ENCODE data around the gene PJA2.

PJA2 gene

DNA sequence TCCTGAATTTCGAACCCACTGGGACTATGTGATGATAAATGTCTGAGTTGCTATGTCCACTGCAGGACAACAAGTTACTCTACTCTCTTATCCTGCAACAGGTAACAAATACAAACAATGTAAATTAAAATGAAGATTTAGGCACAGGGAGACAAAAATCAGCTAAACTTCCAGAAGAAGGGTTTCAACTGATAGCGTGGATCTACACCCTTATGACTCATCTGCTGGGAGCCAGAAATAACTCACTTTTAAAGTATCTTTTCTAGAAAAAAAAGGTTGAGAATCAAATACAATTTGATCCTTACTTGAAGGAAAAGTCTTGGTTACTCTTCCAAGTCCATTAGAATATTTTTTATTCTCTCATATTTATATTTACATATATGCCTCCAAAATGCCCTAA lies 21.4 kb downstream of the PJA2 start:
- peaks cover 32% of the 10 kb centered on the region for H3K36me3 ChIP-seq
- peaks cover 85% of the 10 kb centered on the region for H4K20me1 ChIP-seq
- no peaks in the 10 kb centered on the region for H3K27me3 ChIP-seq
- no peak overlapping the region for H3K4me2 ChIP-seq
- no peak overlapping the region for H3K27ac ChIP-seq
- H3K9me3 ChIP-seq = peaks cover 28% of the 10 kb centered on the region
- no peak for TF ChIP-seq Cebpa-rat (IDR thresholded peaks at IDR 0.05)
- peaks cover 7% of the 10 kb centered on the region; the same call in 1 of the 2 replicates for H3K4me1 ChIP-seq
- no peak overlapping the region for H3K4me3 ChIP-seq
- H3K9ac ChIP-seq = no peak overlapping the region

DNA sequence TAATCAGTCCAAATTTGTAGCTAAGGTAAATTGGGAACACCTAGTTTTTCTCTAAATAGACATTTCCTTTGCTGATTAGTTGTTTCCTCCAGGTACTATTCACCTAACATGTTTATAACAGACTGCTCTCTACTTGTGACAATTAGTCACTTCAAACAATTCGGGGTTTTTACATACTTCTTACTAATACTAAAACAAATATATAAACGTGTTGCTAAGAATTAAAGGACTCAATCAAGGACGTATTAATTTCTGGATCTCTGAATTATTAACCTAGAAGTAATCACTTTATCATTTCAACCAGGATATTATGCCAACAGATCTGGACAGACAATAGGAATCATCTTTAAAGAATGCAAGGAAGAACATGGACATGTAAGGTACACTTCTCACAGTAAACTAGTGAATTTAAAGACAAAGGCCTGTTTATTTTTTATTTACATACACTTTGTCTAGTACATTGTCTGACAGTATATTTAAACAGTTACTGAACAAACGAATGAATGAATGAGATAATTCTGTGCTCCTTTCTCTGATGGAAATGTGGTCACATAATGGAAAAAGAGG lies 22.3 kb downstream of the PJA2 start:
- no peak overlapping the region for H3K27ac ChIP-seq
- H4K20me1 ChIP-seq = peaks cover 84% of the 10 kb centered on the region
- no peak overlapping the region for H3K4me3 ChIP-seq

DNA sequence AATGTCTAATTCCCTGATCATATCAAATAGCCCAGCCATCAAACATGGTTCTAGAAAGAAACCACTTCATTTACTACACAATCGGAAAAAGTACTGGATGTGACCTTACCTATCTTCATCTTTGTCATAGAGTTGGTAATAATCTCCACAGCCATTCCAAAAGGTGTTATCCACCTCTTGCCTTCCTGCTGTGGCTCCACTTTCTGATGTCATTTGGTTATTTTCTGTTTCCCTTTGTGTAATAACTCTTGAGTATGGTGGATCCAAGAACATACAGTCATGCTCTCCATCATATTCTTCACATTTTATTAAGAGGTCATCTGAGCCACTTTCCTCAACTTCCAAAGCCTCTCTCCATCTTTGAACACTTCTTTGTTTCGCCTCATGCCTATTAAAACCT lies 31.7 kb downstream of the PJA2 start:
- no peak overlapping the region for H3K4me3 ChIP-seq
- no peaks in the 10 kb centered on the region for H3K4me1 ChIP-seq
- H3K9ac ChIP-seq = no peak overlapping the region
- peaks cover 11% of the 10 kb centered on the region for H3K9me3 ChIP-seq
- H3K27ac ChIP-seq = no peak overlapping the region
- H4K20me1 ChIP-seq = peaks cover 25% of the 10 kb centered on the region
- H3K27me3 ChIP-seq = no peaks in the 10 kb centered on the region
- no peak for TF ChIP-seq Cebpa-rat (IDR thresholded peaks at IDR 0.05)
- peaks cover 60% of the 10 kb centered on the region for H3K36me3 ChIP-seq
- no peak overlapping the region for H3K4me2 ChIP-seq

More for the DNA sequence above, 22.3 kb downstream of the PJA2 start:
- no peaks in the 10 kb centered on the region for H3K27me3 ChIP-seq
- peaks cover 7% of the 10 kb centered on the region; the same call in 1 of the 2 replicates for H3K4me1 ChIP-seq
- H3K9me3 ChIP-seq = peaks cover 21% of the 10 kb centered on the region
- H3K9ac ChIP-seq = no peak overlapping the region
- H3K36me3 ChIP-seq = peaks cover 34% of the 10 kb centered on the region
- H3K4me2 ChIP-seq = no peak overlapping the region
- TF ChIP-seq Cebpa-rat (IDR thresholded peaks at IDR 0.05) = no peak

DNA sequence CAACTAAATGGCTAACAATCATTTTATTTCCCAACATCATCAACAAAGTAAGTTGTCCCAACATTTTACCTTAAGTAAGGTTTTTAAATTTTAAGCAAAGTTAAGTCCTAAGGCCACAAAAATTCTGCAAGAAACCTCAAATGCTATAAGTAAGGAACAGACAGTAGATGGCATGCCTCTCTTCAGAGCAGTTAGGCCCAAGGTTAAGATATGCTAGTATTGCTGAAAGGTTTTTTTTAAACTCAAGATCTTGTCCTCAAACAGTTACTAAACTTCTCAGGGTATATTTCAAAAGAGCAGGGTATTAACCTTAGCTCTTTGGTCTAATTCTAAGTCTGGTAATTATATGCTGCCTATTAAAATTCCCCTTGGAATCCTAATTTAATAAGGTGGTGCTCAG lies 35.1 kb downstream of the PJA2 start:
- Histone ChIP-seq H3K27me3 (no peaks in the 10 kb centered on the region), H3K9me3 (peaks cover 4% of the 10 kb centered on the region; the same call in 1 of the 2 replicates), H3K36me3 (peaks cover 45% of the 10 kb centered on the region), H4K20me1 (peaks cover 15% of the 10 kb centered on the region; the same call in 1 of the 2 replicates), H3K9ac (no peak overlapping the region), H3K4me3 (no peak overlapping the region), H3K27ac (no peak overlapping the region), H3K4me2 (no peak overlapping the region), H3K4me1 (no peaks in the 10 kb centered on the region)
- no peak for TF ChIP-seq Cebpa-rat (IDR thresholded peaks at IDR 0.05)

DNA sequence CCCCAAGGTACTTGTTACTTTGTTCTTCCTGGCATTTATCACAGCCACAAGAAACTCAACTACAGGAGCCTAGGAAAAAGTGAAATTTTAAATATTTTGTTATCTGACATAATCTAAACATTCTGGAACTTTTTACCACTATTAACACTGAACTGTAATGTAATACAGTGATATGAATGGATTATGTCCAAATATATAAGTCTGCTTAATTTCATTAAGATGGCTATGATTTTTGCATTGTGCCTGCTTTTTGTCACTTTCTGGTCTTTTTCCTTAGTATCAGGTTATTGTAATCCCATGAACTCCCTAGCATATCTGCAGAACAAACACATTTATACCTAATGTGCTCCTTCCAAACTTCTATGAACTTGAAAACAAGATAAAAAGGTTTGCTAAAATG lies 35.8 kb downstream of the PJA2 start:
- no peaks in the 10 kb centered on the region for H3K27me3 ChIP-seq
- H4K20me1 ChIP-seq = peaks cover 15% of the 10 kb centered on the region; the same call in 1 of the 2 replicates
- H3K27ac ChIP-seq = no peak overlapping the region
- H3K4me2 ChIP-seq = no peak overlapping the region
- H3K9ac ChIP-seq = no peak overlapping the region
- H3K4me1 ChIP-seq = no peaks in the 10 kb centered on the region
- TF ChIP-seq Cebpa-rat (IDR thresholded peaks at IDR 0.05) = no peak
- peaks cover 45% of the 10 kb centered on the region for H3K36me3 ChIP-seq
- H3K4me3 ChIP-seq = no peak overlapping the region
- H3K9me3 ChIP-seq = peaks cover 8% of the 10 kb centered on the region

DNA sequence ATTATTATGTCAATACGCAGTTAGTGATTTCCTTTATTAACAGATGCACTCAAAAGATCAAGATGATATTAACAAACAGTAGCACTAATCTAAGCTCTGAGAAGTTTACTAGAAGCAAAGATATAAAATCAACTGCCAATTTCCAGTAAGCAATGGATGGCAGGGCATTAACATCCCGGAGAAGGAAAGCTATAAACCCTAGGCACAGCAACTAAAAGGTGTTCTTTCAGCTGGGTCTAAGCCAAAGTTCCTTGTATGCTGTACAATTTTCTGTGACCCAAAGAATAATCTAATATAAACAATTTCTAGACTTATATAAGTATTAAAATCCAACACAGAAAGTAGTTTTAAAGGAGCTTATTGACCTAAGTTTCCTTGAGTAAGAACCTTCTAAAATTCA lies 39.4 kb downstream of the PJA2 start:
- no peaks in the 10 kb centered on the region for H3K4me1 ChIP-seq
- H3K9ac ChIP-seq = no peak overlapping the region
- no peak overlapping the region for H3K4me3 ChIP-seq
- H3K36me3 ChIP-seq = peaks cover 50% of the 10 kb centered on the region
- H3K4me2 ChIP-seq = no peak overlapping the region
- peaks cover 15% of the 10 kb centered on the region; the same call in 1 of the 2 replicates for H4K20me1 ChIP-seq
- no peaks in the 10 kb centered on the region for H3K27me3 ChIP-seq
- H3K27ac ChIP-seq = no peak overlapping the region
- no peak for TF ChIP-seq Cebpa-rat (IDR thresholded peaks at IDR 0.05)
- peaks cover 21% of the 10 kb centered on the region for H3K9me3 ChIP-seq

DNA sequence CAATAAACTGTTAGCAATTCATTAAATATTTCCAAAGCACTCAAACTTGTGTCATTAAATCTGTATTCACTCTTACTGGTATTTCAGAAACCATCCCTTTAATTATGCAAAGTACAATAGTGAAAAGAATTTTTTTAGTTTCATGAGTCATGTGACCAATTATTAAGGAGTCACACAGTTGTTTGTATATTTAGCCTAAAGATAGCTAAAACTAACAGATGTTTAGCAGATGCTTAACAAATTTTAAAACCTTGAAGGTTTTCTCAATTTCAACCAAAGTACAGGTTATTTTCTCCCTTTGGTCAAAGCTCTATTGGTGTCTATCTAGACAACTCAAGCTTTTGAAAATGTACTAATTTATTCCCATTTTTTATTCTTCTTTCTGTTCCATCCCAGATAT lies 44.1 kb downstream of the PJA2 start:
- Histone ChIP-seq H3K4me1 (no peaks in the 10 kb centered on the region), H3K36me3 (peaks cover 67% of the 10 kb centered on the region), H3K4me2 (no peak overlapping the region), H3K27me3 (no peaks in the 10 kb centered on the region), H3K4me3 (no peak overlapping the region), H3K9me3 (peaks cover 21% of the 10 kb centered on the region), H3K9ac (no peak overlapping the region), H3K27ac (no peak overlapping the region), H4K20me1 (no peaks in the 10 kb centered on the region)
- no peak for TF ChIP-seq Cebpa-rat (IDR thresholded peaks at IDR 0.05)

DNA sequence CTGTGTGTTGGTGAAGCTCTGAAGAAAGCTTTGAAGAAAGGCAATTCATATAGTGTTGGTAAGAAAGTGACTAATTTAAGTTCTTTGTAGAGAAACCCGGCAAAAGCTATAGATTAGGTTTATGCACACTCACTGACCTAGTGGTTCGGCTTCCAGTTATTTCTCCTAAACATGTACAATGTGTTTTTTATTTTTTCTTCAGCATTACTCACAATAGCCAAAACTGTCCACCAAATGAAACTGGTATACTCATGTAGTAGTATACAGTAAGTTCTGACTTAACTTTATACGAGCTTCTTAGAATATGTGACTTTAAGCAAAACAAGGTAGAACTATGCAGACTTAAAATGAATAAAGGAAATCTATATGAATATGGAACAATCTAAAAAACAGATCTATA lies 44.8 kb downstream of the PJA2 start:
- no peaks in the 10 kb centered on the region for H3K27me3 ChIP-seq
- TF ChIP-seq Cebpa-rat (IDR thresholded peaks at IDR 0.05) = no peak
- H3K4me2 ChIP-seq = no peak overlapping the region
- no peaks in the 10 kb centered on the region for H3K4me1 ChIP-seq
- no peak overlapping the region for H3K27ac ChIP-seq
- no peak overlapping the region for H3K4me3 ChIP-seq
- no peaks in the 10 kb centered on the region for H4K20me1 ChIP-seq
- H3K9me3 ChIP-seq = peaks cover 21% of the 10 kb centered on the region
- H3K36me3 ChIP-seq = peaks cover 65% of the 10 kb centered on the region
- no peak overlapping the region for H3K9ac ChIP-seq

DNA sequence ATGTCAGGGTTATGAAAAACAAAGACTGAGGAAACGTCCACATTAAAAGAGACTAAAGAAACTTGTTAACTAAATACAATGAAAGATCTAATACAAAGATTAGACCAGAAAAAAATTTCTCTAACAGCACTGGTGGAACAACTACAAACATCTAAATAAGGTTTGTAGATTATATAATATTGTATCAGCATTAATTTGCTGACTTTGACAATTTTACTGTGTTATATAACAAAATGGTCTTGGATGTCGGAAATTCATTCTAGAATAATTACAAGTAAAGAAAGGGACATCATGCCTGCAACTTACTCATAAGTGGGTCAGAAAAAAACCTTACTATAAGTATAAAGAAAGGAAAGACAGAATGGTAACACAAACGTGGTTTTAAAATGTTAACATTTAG lies 50.1 kb downstream of the PJA2 start:
- H4K20me1 ChIP-seq = no peaks in the 10 kb centered on the region
- no peaks in the 10 kb centered on the region for H3K4me1 ChIP-seq
- H3K36me3 ChIP-seq = peaks cover 74% of the 10 kb centered on the region
- H3K9ac ChIP-seq = no peak overlapping the region
- no peak for TF ChIP-seq Cebpa-rat (IDR thresholded peaks at IDR 0.05)
- no peak overlapping the region for H3K27ac ChIP-seq
- H3K9me3 ChIP-seq = no peaks in the 10 kb centered on the region
- H3K4me2 ChIP-seq = no peak overlapping the region
- no peak overlapping the region for H3K4me3 ChIP-seq
- H3K27me3 ChIP-seq = no peaks in the 10 kb centered on the region

DNA sequence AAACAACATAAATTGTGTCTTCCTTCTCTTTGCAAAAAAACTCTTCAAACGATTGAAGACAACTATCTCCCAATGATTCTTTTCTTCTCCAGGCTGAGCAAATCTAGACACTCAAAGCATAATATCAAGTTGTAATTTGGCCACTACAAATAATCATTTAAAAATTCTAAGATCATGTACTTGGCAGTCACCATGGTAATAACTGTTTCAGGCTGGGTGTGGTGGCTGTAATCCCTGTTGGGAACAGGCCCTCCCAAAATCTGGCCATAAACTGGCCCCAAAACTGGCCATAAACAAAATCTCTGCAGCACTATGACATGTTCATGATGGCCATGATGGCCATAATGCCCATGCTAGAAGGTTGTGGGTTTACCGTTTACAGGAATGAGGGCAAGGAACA lies 52.0 kb downstream of the PJA2 start:
- H3K27ac ChIP-seq = no peak overlapping the region
- H3K36me3 ChIP-seq = peaks cover 60% of the 10 kb centered on the region
- H3K4me3 ChIP-seq = no peak overlapping the region
- no peaks in the 10 kb centered on the region for H3K9me3 ChIP-seq
- H3K9ac ChIP-seq = no peak overlapping the region
- H4K20me1 ChIP-seq = no peaks in the 10 kb centered on the region
- no peaks in the 10 kb centered on the region for H3K27me3 ChIP-seq
- no peaks in the 10 kb centered on the region for H3K4me1 ChIP-seq
- no peak for TF ChIP-seq Cebpa-rat (IDR thresholded peaks at IDR 0.05)
- H3K4me2 ChIP-seq = no peak overlapping the region

DNA sequence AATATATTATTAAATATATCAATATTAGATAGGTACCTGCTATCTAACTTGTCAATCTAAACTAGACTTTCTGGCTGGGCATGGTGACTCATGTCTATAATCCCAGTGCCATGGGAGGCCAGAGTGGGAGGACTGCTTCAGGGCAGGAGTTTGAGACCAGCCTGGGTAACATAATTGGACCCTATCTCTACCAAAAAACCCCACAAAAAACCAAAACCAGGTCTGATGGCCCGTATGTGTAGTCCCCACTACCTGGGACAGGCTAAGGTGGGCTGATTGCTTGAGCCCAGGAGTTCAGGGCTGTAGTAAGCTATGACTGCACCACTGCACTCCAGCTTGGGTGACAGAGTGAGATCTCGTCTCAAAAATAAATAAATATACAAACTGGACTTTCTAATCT lies 55.0 kb downstream of the PJA2 start:
- Histone ChIP-seq H3K27ac (no peak overlapping the region), H4K20me1 (peaks cover 15% of the 10 kb centered on the region; the same call in 1 of the 2 replicates), H3K4me3 (no peak overlapping the region), H3K9ac (no peak overlapping the region), H3K4me2 (no peak overlapping the region), H3K36me3 (peaks cover 55% of the 10 kb centered on the region), H3K27me3 (no peaks in the 10 kb centered on the region), H3K4me1 (no peaks in the 10 kb centered on the region), H3K9me3 (no peaks in the 10 kb centered on the region)
- TF ChIP-seq Cebpa-rat (IDR thresholded peaks at IDR 0.05) = no peak
